ENCODE measurements around the gene P2RY14. TPM values are rescaled to one million over a fixed set of nuclear protein-coding genes. Genes with fewer than 3 reads are reported as not detected.

Gene P2RY14
- polyA plus RNA-seq, 1 donor (not counting 4 experiments of a cell fraction or from before 2014, with no cell fraction given): not detected

DNA sequence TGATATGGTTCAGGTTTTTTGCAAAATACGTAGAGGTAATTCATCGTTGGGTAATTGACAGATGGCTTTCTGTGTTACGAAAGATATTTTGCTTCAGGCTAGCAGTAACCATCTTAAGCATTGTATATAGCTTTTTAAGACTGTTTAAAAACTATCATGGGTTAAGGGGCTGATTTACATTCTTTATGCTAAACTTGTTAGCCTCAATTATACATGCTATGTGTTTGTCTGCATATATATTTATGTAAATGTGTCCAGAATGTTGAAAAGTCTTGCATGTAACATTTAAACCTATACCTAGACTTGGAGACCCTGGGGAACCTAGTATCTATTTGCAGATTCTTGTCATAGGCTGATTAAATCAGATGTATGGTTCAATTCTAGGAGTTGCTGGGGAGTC is 11.1 kb upstream of the P2RY14 start:
- dilution Hi-C loops (cut with MboI; ENCODE audit: extremely low pct_ligation_motif_present, low sequenced_read_pairs): no loop called here
- Histone ChIP-seq H3K27me3 (ENCODE audit: control insufficient read depth, extremely low read depth, insufficient read depth, low read length) (no peaks in the 10 kb centered on the region), H2AFZ (ENCODE audit: control insufficient read depth, low read length) (no peak overlapping the region), H4K20me1 (ENCODE audit: control insufficient read depth, extremely low read depth, insufficient read depth, low read length) (no peaks in the 10 kb centered on the region), H3K9me1 (ENCODE audit: control insufficient read depth, extremely low read depth, insufficient read depth, low read length) (no peaks in the 10 kb centered on the region), H3K4me3 (ENCODE audit: control insufficient read depth in 2 of 3, extremely low read depth in 1 of 3, insufficient read depth in 2 of 3, low read depth in 1 of 3, low read length in 3 of 3) (no peak overlapping the region), H3K9me3 (ENCODE audit: control insufficient read depth, low read depth, low read length) (no peaks in the 10 kb centered on the region), H3K4me1 (ENCODE audit: control insufficient read depth, extremely low read depth, insufficient read depth, low read length) (no peaks in the 10 kb centered on the region), H3K27ac (ENCODE audit: control insufficient read depth, insufficient read depth, low read length) (no peak overlapping the region), H3K79me2 (ENCODE audit: control insufficient read depth, insufficient read depth, low read length) (no peaks in the 10 kb centered on the region), H3K9ac (ENCODE audit: control insufficient read depth, extremely low read depth, insufficient read depth, low read length) (no peak overlapping the region), H3K36me3 (ENCODE audit: control insufficient read depth in 2 of 2, extremely low read depth in 1 of 2, insufficient read depth in 2 of 2, low read length in 2 of 2) (peaks cover 2 to 5% of the 10 kb centered on the region in 2 experiments), H3K4me2 (ENCODE audit: control insufficient read depth, extremely low read depth, insufficient read depth, low read depth, low read length) (no peak overlapping the region)
- DNase-seq (ENCODE audit: low read depth, low spot score) (no peak), FAIRE-seq (no peak)
- no peak for TF ChIP-seq EZH2 (IDR thresholded peaks at IDR 0.05; ENCODE audit: low read length)
- no peak for TF ChIP-seq CTCF (optimal IDR thresholded peaks at IDR 0.05 in 1 of 3, IDR thresholded peaks at IDR 0.05 in 1 of 3, conservative IDR thresholded peaks at IDR 0.05 in 1 of 3; ENCODE audit: extremely low read depth in 1 of 3, insufficient read depth in 2 of 3, low read length in 3 of 3)

- H4K20me1 ChIP-seq (ENCODE audit: control insufficient read depth, extremely low read depth, insufficient read depth, low read length): no peaks in the 10 kb centered on the region
- H3K9ac ChIP-seq (ENCODE audit: control insufficient read depth, extremely low read depth, insufficient read depth, low read length): no peak overlapping the region
- no peaks in the 10 kb centered on the region for H3K9me1 ChIP-seq (ENCODE audit: control insufficient read depth, extremely low read depth, insufficient read depth, low read length)
- no peak overlapping the region for H2AFZ ChIP-seq (ENCODE audit: control insufficient read depth, low read length)
- no peak overlapping the region for H3K4me2 ChIP-seq (ENCODE audit: control insufficient read depth, extremely low read depth, insufficient read depth, low read depth, low read length)
- no peak for DNase-seq (ENCODE audit: low read depth, low spot score)
- no peak overlapping the region for H3K27ac ChIP-seq (ENCODE audit: control insufficient read depth, insufficient read depth, low read length)
- FAIRE-seq: no peak
- no peak overlapping the region for H3K4me3 ChIP-seq (ENCODE audit: control insufficient read depth in 2 of 3, extremely low read depth in 1 of 3, insufficient read depth in 2 of 3, low read depth in 1 of 3, low read length in 3 of 3)
- H3K9me3 ChIP-seq (ENCODE audit: control insufficient read depth, low read depth, low read length): no peaks in the 10 kb centered on the region
- H3K4me1 ChIP-seq (ENCODE audit: control insufficient read depth, extremely low read depth, insufficient read depth, low read length): no peaks in the 10 kb centered on the region
- H3K27me3 ChIP-seq (ENCODE audit: control insufficient read depth, extremely low read depth, insufficient read depth, low read length): no peaks in the 10 kb centered on the region
- no peaks in the 10 kb centered on the region for H3K79me2 ChIP-seq (ENCODE audit: control insufficient read depth, insufficient read depth, low read length)
- no peak for TF ChIP-seq EZH2 (IDR thresholded peaks at IDR 0.05; ENCODE audit: low read length)
- TF ChIP-seq CTCF (optimal IDR thresholded peaks at IDR 0.05 in 1 of 3, IDR thresholded peaks at IDR 0.05 in 1 of 3, conservative IDR thresholded peaks at IDR 0.05 in 1 of 3; ENCODE audit: extremely low read depth in 1 of 3, insufficient read depth in 2 of 3, low read length in 3 of 3): no peak
- H3K36me3 ChIP-seq (ENCODE audit: control insufficient read depth in 2 of 2, extremely low read depth in 1 of 2, insufficient read depth in 2 of 2, low read length in 2 of 2): no peaks in the 10 kb centered on the region
- dilution Hi-C loops (cut with MboI; ENCODE audit: extremely low pct_ligation_motif_present, low sequenced_read_pairs): no loop called here
Observed at GRCh38 chr3:151285940-151286339, 7.6 kb upstream of the P2RY14 start.
